T-cell (primary cell): Measurements from ENCODE around the gene SCD5. TPM values are rescaled to one million over a fixed set of nuclear protein-coding genes. Genes with fewer than 3 reads are reported as not detected.

ENCODE experiments used
- ATAC-seq, 4 experiments: fragments of 200-7000 bp in 3 of 4; fragments of 150-1000 bp in 1 of 4; cut with Tn5 transposase; replicated peaks in 1 of 4; 1 replicate in 3 of 4; 2 replicates in 1 of 4; pipeline ENCODE4 v1.10.0; 2021; ENCODE audit warnings: moderate library complexity in 3 of 4, mild to moderate bottlenecking in 2 of 4, moderate number of reproducible peaks in 1 of 4
- CTCF ChIA-PET, 2 donors: fragments of 300-600 bp; sonication (Branson Sonifier 250); formaldehyde crosslinking; loops; one replicate each; lab custom pipeline; 2022; ENCODE audit warnings: antibody characterized with exemption in 2 of 2; lab: Charles Lee
- POLR2A ChIA-PET, 2 donors: fragments of 300-600 bp; sonication (Branson Sonifier 250); formaldehyde crosslinking; loops; one replicate each; lab custom pipeline; 2022; ENCODE audit warnings: antibody characterized with exemption in 2 of 2; lab: Charles Lee
- DNase-seq, 35 experiments: peaks; one replicate each; pipeline versions ENCODE4 v3.0.0 to v3.0.0-alpha.2; 2013 to 2023
- H3K27ac ChIP-seq: one replicate; pipeline ENCODE4 v1.5.1; 2013; ENCODE audit warnings: low read length
- H3K27me3 ChIP-seq, 2 experiments: replicated peaks in 1 of 2; 1 replicate in 1 of 2; 2 replicates in 1 of 2; pipeline versions ENCODE4 v1.6.1 to v1.7.0; 2013; ENCODE audit warnings: low read length in 1 of 2, mixed read lengths in 1 of 2; ENCODE audit not compliant: control insufficient read depth in 2 of 2, insufficient read depth in 2 of 2; ENCODE audit errors: extremely low read depth in 1 of 2
- H3K36me3 ChIP-seq, 2 donors: 1 replicate in 1 of 2; 2 replicates in 1 of 2; pipeline versions ENCODE4 v1.6.1 to v1.7.0; 2013; ENCODE audit warnings: low read length in 1 of 2; ENCODE audit not compliant: control insufficient read depth in 2 of 2, insufficient read depth in 1 of 2; ENCODE audit errors: extremely low read depth in 1 of 2
- H3K4me1 ChIP-seq, 2 experiments: 1 replicate in 1 of 2; 2 replicates in 1 of 2; pipeline versions ENCODE4 v1.6.1 to v1.7.0; 2013; ENCODE audit warnings: low read length in 2 of 2, mixed read lengths in 1 of 2; ENCODE audit not compliant: insufficient read depth in 2 of 2, control insufficient read depth in 1 of 2; ENCODE audit errors: extremely low read depth in 1 of 2
- H3K4me3 ChIP-seq, 2 donors: 1 replicate in 1 of 2; 2 replicates in 1 of 2; pipeline versions ENCODE4 v1.5.1 to v1.7.0; 2013; ENCODE audit warnings: mild to moderate bottlenecking in 2 of 2, low read length in 1 of 2, moderate library complexity in 1 of 2; ENCODE audit not compliant: control insufficient read depth in 1 of 2; ENCODE audit errors: extremely low read depth in 1 of 2
- H3K9me3 ChIP-seq: 2 replicates; pipeline ENCODE4 v1.7.0; 2013
- H3K27ac Mint-ChIP-seq, 2 donors: one replicate each; pipeline ENCODE4 v1.8.0; 2020 to 2021; ENCODE audit warnings: mild to moderate bottlenecking in 2 of 2, mixed read lengths in 2 of 2
- H3K27me3 Mint-ChIP-seq, 2 donors: one replicate each; pipeline ENCODE4 v1.8.0; 2021 to 2022; ENCODE audit warnings: mixed read lengths in 2 of 2
- H3K36me3 Mint-ChIP-seq: one replicate; pipeline ENCODE4 v1.8.0; 2021; ENCODE audit warnings: mixed read lengths
- H3K4me1 Mint-ChIP-seq, 3 donors: one replicate each; pipeline ENCODE4 v1.8.0; 2020 to 2022; ENCODE audit warnings: mixed read lengths in 3 of 3, mild to moderate bottlenecking in 1 of 3
- H3K4me3 Mint-ChIP-seq, 3 donors: one replicate each; pipeline ENCODE4 v1.8.0; 2020 to 2022; ENCODE audit warnings: mild to moderate bottlenecking in 3 of 3, mixed read lengths in 3 of 3, moderate library complexity in 3 of 3
- H3K9me3 Mint-ChIP-seq, 3 donors: one replicate each; pipeline ENCODE4 v1.8.0; 2020 to 2022; ENCODE audit warnings: mixed read lengths in 3 of 3
- WGBS: methylation state at CpG from one replicate; pipeline ENCODE4 v1.1.5; 2013; ENCODE audit warnings: missing lambda C conversion rate; ENCODE audit not compliant: insufficient coverage; 5-methylcytosine and 5-hydroxymethylcytosine counted together
- total RNA-seq, 35 experiments: library from RNA in 6 of 35; stranded (reverse) in 6 of 35; fragments of 120-200 nt in 1 of 35; gene quantifications; one replicate each; pipeline versions ENCODE4 v1.2.1 to v1.2.4 and lab custom pipeline; 2013 to 2026

Gene SCD5
- total RNA-seq, 5 donors from 2014 or later (not counting 1 experiment from before 2014, with no cell fraction given) = 0.72 to 2.0 (median 1.3) TPM

- CTCF ChIA-PET = no interaction called here
- Mint-ChIP-seq H3K36me3 (no peaks in the 10 kb centered on the region), H3K4me3 (no peak overlapping the region)
Observed at GRCh38 chr4:82784681-82785610, 13.7 kb downstream of the SCD5 start.

GRCh38 chr4:82782626-82783345 is 15.8 kb downstream of the SCD5 start:
- Histone ChIP-seq H3K4me1 (no peaks in the 10 kb centered on the region), H3K9me3 (no peaks in the 10 kb centered on the region), H3K27me3 (peaks cover 0 to 2% of the 10 kb centered on the region in 2 experiments), H3K36me3 (no peaks in the 10 kb centered on the region), H3K27ac (no peak overlapping the region), H3K4me3 (no peak overlapping the region)
- Mint-ChIP-seq H3K27me3 (peaks cover 0 to 8% of the 10 kb centered on the region in 2 donors), H3K9me3 (no peaks in the 10 kb centered on the region), H3K36me3 (no peaks in the 10 kb centered on the region), H3K27ac (no peak overlapping the region), H3K4me3 (no peak overlapping the region), H3K4me1 (no peaks in the 10 kb centered on the region)
- ChIA-PET POLR2A (no interaction called here), CTCF (no interaction called here)
- no peak for ATAC-seq
- no peak for DNase-seq
- 100% methylated on average over 1 of the region's 5 CpGs for WGBS

More at GRCh38 chr4:82784681-82785610, 13.7 kb downstream of the SCD5 start:
- H3K4me3 ChIP-seq = no peak overlapping the region
- WGBS = 100% methylated on average over 1 of the region's 9 CpGs
- no peaks in the 10 kb centered on the region for H3K36me3 ChIP-seq
- Mint-ChIP-seq H3K4me1 (no peaks in the 10 kb centered on the region), H3K27ac (no peak overlapping the region), H3K27me3 (peaks cover 8 to 11% of the 10 kb centered on the region in 2 donors), H3K9me3 (no peaks in the 10 kb centered on the region)
- no peak for ATAC-seq
- POLR2A ChIA-PET = no interaction called here
- H3K27ac ChIP-seq = no peak overlapping the region
- no peaks in the 10 kb centered on the region for H3K4me1 ChIP-seq
- no peak for DNase-seq
- H3K9me3 ChIP-seq = no peaks in the 10 kb centered on the region
- peaks cover 0 to 2% of the 10 kb centered on the region in 2 experiments for H3K27me3 ChIP-seq

- ATAC-seq (no peak), DNase-seq (no peak)
- ChIA-PET CTCF (no interaction called here), POLR2A (no interaction called here)
- Mint-ChIP-seq H3K36me3 (no peaks in the 10 kb centered on the region), H3K4me3 (no peak overlapping the region), H3K9me3 (no peaks in the 10 kb centered on the region), H3K27ac (no peak overlapping the region), H3K27me3 (peaks cover 0 to 6% of the 10 kb centered on the region in 2 donors), H3K4me1 (no peaks in the 10 kb centered on the region)
- H3K27ac ChIP-seq = no peak overlapping the region
- 80% methylated on average over 1 of the region's 10 CpGs for WGBS
- no peaks in the 10 kb centered on the region for H3K4me1 ChIP-seq
- H3K9me3 ChIP-seq = no peaks in the 10 kb centered on the region
- H3K27me3 ChIP-seq = peaks cover 0 to 2% of the 10 kb centered on the region in 2 experiments
- no peaks in the 10 kb centered on the region for H3K36me3 ChIP-seq
- H3K4me3 ChIP-seq = no peak overlapping the region
Observed at GRCh38 chr4:82780752-82781231, 17.8 kb downstream of the SCD5 start.

- H3K9me3 ChIP-seq = no peaks in the 10 kb centered on the region
- peaks cover 0 to 2% of the 10 kb centered on the region in 2 experiments for H3K27me3 ChIP-seq
- Mint-ChIP-seq H3K4me3 (no peak overlapping the region), H3K27ac (no peak overlapping the region), H3K4me1 (no peaks in the 10 kb centered on the region), H3K36me3 (no peaks in the 10 kb centered on the region), H3K27me3 (peaks cover 0 to 3% of the 10 kb centered on the region in 2 donors), H3K9me3 (no peaks in the 10 kb centered on the region)
- POLR2A ChIA-PET = no interaction called here
- CTCF ChIA-PET = no interaction called here
- no peak overlapping the region for H3K4me3 ChIP-seq
- no peaks in the 10 kb centered on the region for H3K4me1 ChIP-seq
- no peak for ATAC-seq
- WGBS = 75% methylated on average over 1 of the region's 1 CpG
- H3K27ac ChIP-seq = no peak overlapping the region
- H3K36me3 ChIP-seq = no peaks in the 10 kb centered on the region
- DNase-seq = no peak
Observed at GRCh38 chr4:82780170-82780751, 18.3 kb downstream of the SCD5 start.

GRCh38 chr4:82779032-82779431 is 19.6 kb downstream of the SCD5 start:
- ATAC-seq = no peak
- no peak overlapping the region for H3K27ac ChIP-seq
- no peak for DNase-seq
- H3K9me3 ChIP-seq = no peaks in the 10 kb centered on the region
- Mint-ChIP-seq H3K4me1 (no peaks in the 10 kb centered on the region), H3K9me3 (no peaks in the 10 kb centered on the region), H3K36me3 (no peaks in the 10 kb centered on the region), H3K27ac (no peak overlapping the region), H3K4me3 (no peak overlapping the region), H3K27me3 (no peaks in the 10 kb centered on the region)
- CTCF ChIA-PET = no interaction called here
- no peaks in the 10 kb centered on the region for H3K4me1 ChIP-seq
- 53% methylated on average over 3 of the region's 11 CpGs for WGBS
- H3K27me3 ChIP-seq = peaks cover 0 to 2% of the 10 kb centered on the region in 2 experiments
- POLR2A ChIA-PET = no interaction called here
- no peaks in the 10 kb centered on the region for H3K36me3 ChIP-seq
- H3K4me3 ChIP-seq = no peak overlapping the region

GRCh38 chr4:82777857-82778525 is 20.6 kb downstream of the SCD5 start:
- Mint-ChIP-seq H3K4me3 (no peak overlapping the region), H3K36me3 (no peaks in the 10 kb centered on the region), H3K4me1 (no peaks in the 10 kb centered on the region), H3K27me3 (peaks cover 0 to 4% of the 10 kb centered on the region in 2 donors), H3K9me3 (no peaks in the 10 kb centered on the region), H3K27ac (no peak overlapping the region)
- Histone ChIP-seq H3K4me3 (no peak overlapping the region), H3K27me3 (peaks cover 0 to 2% of the 10 kb centered on the region in 2 experiments), H3K36me3 (no peaks in the 10 kb centered on the region), H3K4me1 (no peaks in the 10 kb centered on the region), H3K27ac (no peak overlapping the region), H3K9me3 (no peaks in the 10 kb centered on the region)
- ATAC-seq (no peak), DNase-seq (no peak)
- ChIA-PET POLR2A (no interaction called here), CTCF (no interaction called here)
- 100% methylated on average over 2 of the region's 5 CpGs for WGBS
